K562 (cell line): ENCODE results near the gene RECQL5. TPM values are rescaled to one million over a fixed set of nuclear protein-coding genes. Genes with fewer than 3 reads are reported as not detected.

ENCODE experiments used
- ATAC-seq: fragments of 200-7000 bp; cut with Tn5 transposase; 3 replicates; pipeline ENCODE4 v1.9.1; 2020; ENCODE audit warnings: moderate library complexity
- BruUV-seq: library from RNA; stranded (reverse); fragments of 400-500 nt; replicated peaks from 2 replicates; lab custom pipeline; 2021; lab: Mats Ljungman, UMichigan
- CTCF ChIA-PET: fragments of 300-600 bp; formaldehyde crosslinking; extraction: SDS; loops from one replicate; lab custom pipeline; 2021; ENCODE audit warnings: low intra/inter-chr PET ratio; lab: Yijun Ruan, JAX
- POLR2A ChIA-PET: fragments of 300-600, 350-650 bp; sonication (Branson Sonifier 250); formaldehyde crosslinking; extraction: SDS; loops from one replicate; lab custom pipeline; 2021; ENCODE audit warnings: antibody characterized with exemption, inconsistent platforms; lab: Yijun Ruan, JAX
- DNase-seq, 4 experiments: peaks; one replicate each; pipeline versions ENCODE4 v3.0.0 to v3.0.0-alpha.2; 2011 to 2018; ENCODE audit warnings: low spot score in 3 of 4, mixed read lengths in 3 of 4; ENCODE audit errors: extremely low read depth in 1 of 4
- FAIRE-seq: peaks from 2 replicates; lab custom pipeline; 2011; peaks lifted over from hg19 to GRCh38; lab: Jason Lieb, UNC
- H2AFZ ChIP-seq: 2 replicates; pipeline ENCODE4 v1.6.0; 2011; ENCODE audit warnings: low read depth, low read length, control low read depth, inconsistent platforms
- H3K27ac ChIP-seq: fragments of 200-600 bp; 3 replicates; pipeline ENCODE4 v1.8.0; 2011; ENCODE audit warnings: low read depth, mild to moderate bottlenecking, control low read depth, inconsistent platforms, low read length, moderate library complexity, mixed read lengths; ENCODE audit errors: extremely low read depth
- H3K27me3 ChIP-seq, 2 experiments: fragments of 300-600 bp in 1 of 2; 2 replicates in 1 of 2; 3 replicates in 1 of 2; pipeline versions ENCODE4 v1.6.0 to v1.8.0; 2011; ENCODE audit warnings: inconsistent platforms in 2 of 2, low read length in 2 of 2, mild to moderate bottlenecking in 1 of 2, mixed read lengths in 1 of 2, moderate library complexity in 1 of 2; ENCODE audit not compliant: control insufficient read depth in 2 of 2, insufficient read depth in 2 of 2
- H3K36me3 ChIP-seq: fragments of 300-600 bp; 3 replicates; pipeline ENCODE4 v1.8.0; 2011; ENCODE audit warnings: mild to moderate bottlenecking, low read length, inconsistent platforms; ENCODE audit not compliant: control insufficient read depth, insufficient read depth
- H3K4me1 ChIP-seq, 2 experiments: fragments of 200-600 bp in 1 of 2; replicated peaks in 1 of 2; 2 replicates in 1 of 2; 3 replicates in 1 of 2; pipeline versions ENCODE4 v1.5.1 to v1.8.0; 2011; ENCODE audit warnings: inconsistent platforms in 2 of 2, low read length in 2 of 2, mild to moderate bottlenecking in 1 of 2, mixed read lengths in 1 of 2, moderate library complexity in 1 of 2; ENCODE audit not compliant: control insufficient read depth in 2 of 2, insufficient read depth in 2 of 2
- H3K4me2 ChIP-seq: 2 replicates; pipeline ENCODE4 v1.6.1; 2011; ENCODE audit warnings: low read length, control low read depth, inconsistent platforms, mixed read lengths; ENCODE audit not compliant: insufficient read depth
- H3K4me3 ChIP-seq: fragments of 200-600 bp; sonication (generic), shearing (Covaris generic); 2 replicates; pipeline ENCODE4 v1.5.1; 2016; ENCODE audit warnings: control low read depth, inconsistent platforms
- H3K79me2 ChIP-seq: fragments of 200-600 bp; 3 replicates; pipeline ENCODE4 v1.8.0; 2011; ENCODE audit warnings: low read length, inconsistent platforms; ENCODE audit not compliant: control insufficient read depth, insufficient read depth
- H3K9ac ChIP-seq, 2 experiments: 2 replicates each; pipeline versions ENCODE4 v1.6.0 to v1.6.1; 2011; ENCODE audit warnings: low read depth in 2 of 2, low read length in 2 of 2, control low read depth in 1 of 2, inconsistent platforms in 1 of 2, mild to moderate bottlenecking in 1 of 2, mixed read lengths in 1 of 2; ENCODE audit not compliant: insufficient read depth in 1 of 2
- H3K9me1 ChIP-seq: one replicate; pipeline ENCODE4 v1.6.0; 2011; ENCODE audit warnings: inconsistent platforms, mild to moderate bottlenecking, low read length, moderate library complexity; ENCODE audit not compliant: control insufficient read depth, insufficient read depth
- H3K9me3 ChIP-seq: replicated peaks from 2 replicates; pipeline ENCODE4 v1.5.1; 2011; ENCODE audit warnings: low read depth, low read length, inconsistent platforms; ENCODE audit not compliant: control insufficient read depth, insufficient read depth
- H4K20me1 ChIP-seq: replicated peaks from 2 replicates; pipeline ENCODE4 v1.6.1; 2011; ENCODE audit warnings: low read length, inconsistent platforms, mixed read lengths; ENCODE audit not compliant: control insufficient read depth, insufficient read depth
- ARID4B ChIP-seq: sonication (generic); formaldehyde crosslinking; IDR thresholded peaks from 2 replicates; pipeline ENCODE4 v1.8.0; 2022; ENCODE audit warnings: mild to moderate bottlenecking, missing genetic modification reagents
- DLX4 ChIP-seq: fragments of 250-450 bp; sonication (Bioruptor Pico); IDR thresholded peaks from 2 replicates; pipeline ENCODE4 v1.6.1; 2021; ENCODE audit warnings: mild to moderate bottlenecking
- ETV1 ChIP-seq: fragments of 450-650 bp; conservative IDR thresholded peaks from 2 replicates; pipeline ENCODE4 v1.6.1; 2016; ENCODE audit warnings: missing genetic modification characterization, control low read depth, low read depth, missing compliant biosample characterization
- HNRNPUL1 ChIP-seq: fragments of 200-400 bp; formaldehyde crosslinking; IDR thresholded peaks from 2 replicates; pipeline ENCODE4 v1.6.1; 2017; ENCODE audit warnings: low read length
- MEF2D ChIP-seq: conservative IDR thresholded peaks from 2 replicates; pipeline ENCODE4 v1.6.1; 2016; ENCODE audit warnings: low read depth, missing genetic modification characterization, missing compliant biosample characterization
- NEUROD1 ChIP-seq: fragments of 150-350 bp; IDR thresholded peaks from 2 replicates; pipeline ENCODE4 v1.6.1; 2014; ENCODE audit warnings: borderline replicate concordance, low read length, low read depth; ENCODE audit not compliant: partially characterized antibody
- SETDB1 ChIP-seq: IDR thresholded peaks from one replicate; pipeline ENCODE4 v1.6.1; 2012; ENCODE audit warnings: low read length, control low read depth, inconsistent platforms
- SIX5 ChIP-seq, 2 experiments: IDR thresholded peaks; 2 replicates each; pipeline ENCODE4 v1.6.1; 2011; ENCODE audit warnings: low read length in 2 of 2, borderline replicate concordance in 1 of 2, low read depth in 1 of 2, mild to moderate bottlenecking in 1 of 2, moderate library complexity in 1 of 2; ENCODE audit not compliant: insufficient read depth in 1 of 2
- SREBF2 ChIP-seq: sonication (generic); formaldehyde crosslinking; IDR thresholded peaks from 2 replicates; pipeline ENCODE4 v1.4.0; 2020; ENCODE audit warnings: mild to moderate bottlenecking, missing genetic modification reagents
- TRIM24 ChIP-seq, 2 experiments: fragments of 450-650 bp; IDR thresholded peaks; 2 replicates each; pipeline ENCODE4 v1.6.1; 2016
- ZC3H8 ChIP-seq: fragments of 450-650 bp; IDR thresholded peaks from 2 replicates; pipeline ENCODE4 v1.6.1; 2017
- ZNF639 ChIP-seq, 2 experiments: fragments of 200-800 bp in 1 of 2; sonication (Bioruptor generic) in 1 of 2; sonication (generic) in 1 of 2; formaldehyde crosslinking in 1 of 2; IDR thresholded peaks in 1 of 2; conservative IDR thresholded peaks in 1 of 2; 2 replicates each; pipeline versions ENCODE4 v1.5.0 to v1.6.1; 2016 to 2020; ENCODE audit warnings: missing compliant biosample characterization in 1 of 2, missing genetic modification characterization in 1 of 2, missing genetic modification reagents in 1 of 2
- ZNF699 ChIP-seq: fragments of 250-450 bp; sonication (Bioruptor Pico); IDR thresholded peaks from 2 replicates; pipeline ENCODE4 v1.8.0; 2021; ENCODE audit warnings: mild to moderate bottlenecking, moderate library complexity; ENCODE audit not compliant: insufficient replicate concordance
- WGBS: fragments of 100-300 bp; shearing (Covaris generic); methylation state at CpG from one replicate; pipeline ENCODE4 v1.1.6; 2016; ENCODE audit warnings: low coverage, mixed read lengths; ENCODE audit not compliant: insufficient coverage; ENCODE audit errors: missing lambda C conversion rate; 5-methylcytosine and 5-hydroxymethylcytosine counted together
- in situ Hi-C: fragments of 300-500 bp; cut with MboI; formaldehyde crosslinking; loops from 4 replicates; pipeline ENCODE4 v1.15.0; 2018; ENCODE audit warnings: inconsistent platforms, mixed read lengths
- intact Hi-C: fragments of 100-400 bp; cut with micrococcal nuclease; formaldehyde crosslinking; loops from 2 replicates; pipeline ENCODE4 v1.14.2; 2022
- polyA plus RNA-seq, 8 experiments: library from polyadenylated mRNA; depleted of rRNA in 4 of 8; stranded (reverse) in 5 of 8; unstranded in 3 of 8; fragments of >200 nt; fragmentation: Nextera tagmentation in 2 of 8; fragmentation: Illumina TruSeq in 1 of 8; extraction: Ambion mirVana in 2 of 8; extraction: Trizol in 1 of 8; gene quantifications; 2 replicates each; pipeline versions ENCODE4 v1.2.1 to v1.2.3, GENCODE V29; 2011 to 2014; ENCODE audit warnings: inconsistent platforms in 1 of 8, missing spikeins in 1 of 8
- total RNA-seq, 7 experiments: library from RNA; depleted of rRNA in 6 of 7; stranded (reverse); fragments of >200 nt in 6 of 7; fragmentation: Illumina TruSeq in 2 of 7; extraction: Trizol in 2 of 7; gene quantifications; 2 replicates each; pipeline versions ENCODE4 v1.2.1 to v1.2.3, GENCODE V29; 2011 to 2021; ENCODE audit warnings: low replicate concordance in 1 of 7

The RECQL5 gene
- total and polyA plus RNA-seq, 9 of the 15 experiments (the other 6 are each of a cell fraction or from before 2014, with no cell fraction given) = 4.1 to 34.8 (median 16.4) TPM

GRCh38 chr17:75614006-75614405 lies 52.9 kb downstream of the RECQL5 start (continued):
- TF ChIP-seq ETV1 (tag) = no peak

GRCh38 chr17:75612906-75613626 lies 53.9 kb downstream of the RECQL5 start:
- CTCF ChIA-PET = no interaction called here
- Histone ChIP-seq H3K27ac (no peak overlapping the region), H3K9me1 (no peaks in the 10 kb centered on the region), H3K4me1 (peaks cover 0 to 62% of the 10 kb centered on the region in 2 experiments; a peak in 2 of 5 replicates), H4K20me1 (no peaks in the 10 kb centered on the region), H3K9me3 (no peaks in the 10 kb centered on the region), H3K79me2 (no peaks in the 10 kb centered on the region), H3K4me2 (no peak overlapping the region), H3K9ac (no peak overlapping the region), H2AFZ (no peak overlapping the region), H3K27me3 (peaks cover 27 to 60% of the 10 kb centered on the region in 2 experiments; a peak in 4 of 5 replicates), H3K36me3 (no peaks in the 10 kb centered on the region), H3K4me3 (no peak overlapping the region)
- no TSS peak for BruUV-seq
- 14% methylated on average over 27 of the region's 27 CpGs for WGBS
- POLR2A ChIA-PET = no interaction called here
- in situ Hi-C loops = no loop called here
- no peak for DNase-seq
- no peak for FAIRE-seq
- intact Hi-C loops = loop anchor here (10.0 kb wide), 1 partner anchor 188 kb away; no protein-coding TSS in a partner anchor
- no peak for ATAC-seq
- TF ChIP-seq ZNF639 (CRISPR knock-in tag; conservative IDR thresholded peaks at IDR 0.05 in 1 of 2, IDR thresholded peaks at IDR 0.05 in 1 of 2) (no peak), ZNF699 (CRISPR knock-in tag) (no peak), ZC3H8 (no peak), NEUROD1 (no peak), SIX5 (IDR thresholded peaks at IDR 0.05; ENCODE audit: borderline replicate concordance in 1 of 2, insufficient read depth in 1 of 2, low read depth in 1 of 2, low read length in 2 of 2) (no peak), SETDB1 (no peak), HNRNPUL1 (no peak), ARID4B (CRISPR knock-in tag) (no peak), TRIM24 (IDR thresholded peaks at IDR 0.05) (no peak), MEF2D (no peak), DLX4 (no peak), SREBF2 (CRISPR knock-in tag) (no peak)
